ENCODE data around the gene PPARA.

DNA sequence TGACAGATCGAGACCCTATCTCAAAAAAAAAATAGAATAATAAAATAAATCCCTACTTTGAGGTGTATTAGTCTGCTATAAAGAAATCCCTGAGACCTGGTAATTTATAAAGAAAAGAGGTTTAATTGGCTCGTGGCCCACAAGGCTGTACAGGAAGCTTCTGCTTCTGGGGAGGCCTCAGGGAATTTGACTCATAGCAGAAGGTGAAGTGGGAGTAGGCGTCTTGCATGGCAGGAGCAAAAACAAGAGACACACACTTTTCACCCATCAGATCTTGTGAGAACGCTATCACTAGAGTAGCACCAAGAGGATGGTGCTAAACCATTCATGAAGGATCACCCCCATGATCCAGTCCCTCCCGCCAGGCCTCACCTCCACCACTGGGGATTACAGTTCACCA lies 70.6 kb downstream of the PPARA start:
- TF ChIP-seq CTCF (conservative IDR thresholded peaks at IDR 0.05; ENCODE audit: low read depth in 2 of 2) (no peak), POLR2AphosphoS5 (IDR thresholded peaks at IDR 0.05; ENCODE audit: low read depth) (no peak), EZH2phosphoT487 (IDR thresholded peaks at IDR 0.05; ENCODE audit: unreplicated experiment) (no peak), EZH2 (IDR thresholded peaks at IDR 0.05; ENCODE audit: low read depth, unreplicated experiment) (no peak), ZNF114 (CRISPR knock-in tag; IDR thresholded peaks at IDR 0.05) (no peak), JUNB (IDR thresholded peaks at IDR 0.05; ENCODE audit: unreplicated experiment) (no peak), CREB1 (CRISPR knock-in tag; IDR thresholded peaks at IDR 0.05; ENCODE audit: low read depth) (no peak), NANOG (IDR thresholded peaks at IDR 0.05; ENCODE audit: borderline replicate concordance) (no peak), ZNF331 (CRISPR knock-in tag; IDR thresholded peaks at IDR 0.05; ENCODE audit: low read depth) (no peak), ZNF462 (CRISPR knock-in tag; IDR thresholded peaks at IDR 0.05) (no peak), STAT1 (IDR thresholded peaks at IDR 0.05; ENCODE audit: unreplicated experiment) (no peak)
- TF ChIP-seq, protein P1, sequence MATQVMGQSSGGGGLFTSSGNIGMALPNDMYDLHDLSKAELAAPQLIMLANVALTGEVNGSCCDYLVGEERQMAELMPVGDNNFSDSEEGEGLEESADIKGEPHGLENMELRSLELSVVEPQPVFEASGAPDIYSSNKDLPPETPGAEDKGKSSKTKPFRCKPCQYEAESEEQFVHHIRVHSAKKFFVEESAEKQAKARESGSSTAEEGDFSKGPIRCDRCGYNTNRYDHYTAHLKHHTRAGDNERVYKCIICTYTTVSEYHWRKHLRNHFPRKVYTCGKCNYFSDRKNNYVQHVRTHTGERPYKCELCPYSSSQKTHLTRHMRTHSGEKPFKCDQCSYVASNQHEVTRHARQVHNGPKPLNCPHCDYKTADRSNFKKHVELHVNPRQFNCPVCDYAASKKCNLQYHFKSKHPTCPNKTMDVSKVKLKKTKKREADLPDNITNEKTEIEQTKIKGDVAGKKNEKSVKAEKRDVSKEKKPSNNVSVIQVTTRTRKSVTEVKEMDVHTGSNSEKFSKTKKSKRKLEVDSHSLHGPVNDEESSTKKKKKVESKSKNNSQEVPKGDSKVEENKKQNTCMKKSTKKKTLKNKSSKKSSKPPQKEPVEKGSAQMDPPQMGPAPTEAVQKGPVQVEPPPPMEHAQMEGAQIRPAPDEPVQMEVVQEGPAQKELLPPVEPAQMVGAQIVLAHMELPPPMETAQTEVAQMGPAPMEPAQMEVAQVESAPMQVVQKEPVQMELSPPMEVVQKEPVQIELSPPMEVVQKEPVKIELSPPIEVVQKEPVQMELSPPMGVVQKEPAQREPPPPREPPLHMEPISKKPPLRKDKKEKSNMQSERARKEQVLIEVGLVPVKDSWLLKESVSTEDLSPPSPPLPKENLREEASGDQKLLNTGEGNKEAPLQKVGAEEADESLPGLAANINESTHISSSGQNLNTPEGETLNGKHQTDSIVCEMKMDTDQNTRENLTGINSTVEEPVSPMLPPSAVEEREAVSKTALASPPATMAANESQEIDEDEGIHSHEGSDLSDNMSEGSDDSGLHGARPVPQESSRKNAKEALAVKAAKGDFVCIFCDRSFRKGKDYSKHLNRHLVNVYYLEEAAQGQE (IDR thresholded peaks at IDR 0.05; ENCODE audit: unreplicated experiment), result no peak
- TF ChIP-seq, protein P2, sequence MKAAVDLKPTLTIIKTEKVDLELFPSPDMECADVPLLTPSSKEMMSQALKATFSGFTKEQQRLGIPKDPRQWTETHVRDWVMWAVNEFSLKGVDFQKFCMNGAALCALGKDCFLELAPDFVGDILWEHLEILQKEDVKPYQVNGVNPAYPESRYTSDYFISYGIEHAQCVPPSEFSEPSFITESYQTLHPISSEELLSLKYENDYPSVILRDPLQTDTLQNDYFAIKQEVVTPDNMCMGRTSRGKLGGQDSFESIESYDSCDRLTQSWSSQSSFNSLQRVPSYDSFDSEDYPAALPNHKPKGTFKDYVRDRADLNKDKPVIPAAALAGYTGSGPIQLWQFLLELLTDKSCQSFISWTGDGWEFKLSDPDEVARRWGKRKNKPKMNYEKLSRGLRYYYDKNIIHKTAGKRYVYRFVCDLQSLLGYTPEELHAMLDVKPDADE (IDR thresholded peaks at IDR 0.05), result no peak

Data from GM23338 (cell line).